ENCODE results near the gene GARNL3.

- TF ChIP-seq CTCF (IDR thresholded peaks at IDR 0.05; ENCODE audit: insufficient read depth, low read depth, low read length): no peak
- no peak for TF ChIP-seq EZH2 (IDR thresholded peaks at IDR 0.05; ENCODE audit: insufficient read depth, low read length)
Measured at GRCh38 chr9:127263664-127264063, 910 bp upstream of the GARNL3 start.

All from astrocyte (in vitro differentiated cells and primary cell).